Glutamatergic neuron (in vitro differentiated cells): Measurements from ENCODE around the gene NRF1. TPM values are rescaled to one million over a fixed set of nuclear protein-coding genes. Genes with fewer than 3 reads are reported as not detected.

Source experiments
- DNase-seq: peaks from one replicate; pipeline ENCODE4 v3.0.0; 2022
- H3K27ac Mint-ChIP-seq: one replicate; pipeline ENCODE4 v1.8.0; 2020; ENCODE audit warnings: mild to moderate bottlenecking, mixed read lengths, inconsistent platforms; ENCODE audit not compliant: unreplicated experiment
- H3K27me3 Mint-ChIP-seq: one replicate; pipeline ENCODE4 v1.8.0; 2020; ENCODE audit warnings: mild to moderate bottlenecking, moderate library complexity, mixed read lengths, inconsistent platforms; ENCODE audit not compliant: unreplicated experiment
- H3K36me3 Mint-ChIP-seq: one replicate; pipeline ENCODE4 v1.8.0; 2020; ENCODE audit warnings: mild to moderate bottlenecking, mixed read lengths, inconsistent platforms; ENCODE audit not compliant: unreplicated experiment
- H3K4me1 Mint-ChIP-seq: one replicate; pipeline ENCODE4 v1.8.0; 2020; ENCODE audit warnings: mild to moderate bottlenecking, low read depth, mixed read lengths, inconsistent platforms; ENCODE audit not compliant: unreplicated experiment
- H3K4me3 Mint-ChIP-seq: one replicate; pipeline ENCODE4 v1.8.0; 2020; ENCODE audit warnings: mild to moderate bottlenecking, mixed read lengths, inconsistent platforms; ENCODE audit not compliant: unreplicated experiment
- H3K9me3 Mint-ChIP-seq: one replicate; pipeline ENCODE4 v1.8.0; 2020; ENCODE audit warnings: mild to moderate bottlenecking, moderate library complexity, mixed read lengths, inconsistent platforms; ENCODE audit not compliant: unreplicated experiment
- CTCF ChIP-seq: fragments of 200-600 bp; sonication (generic); IDR thresholded peaks from one replicate; pipeline ENCODE4 v1.5.0; 2021; ENCODE audit not compliant: partially characterized antibody, unreplicated experiment
- total RNA-seq: library from RNA; stranded (reverse); fragmentation: NEBNext Ultra II Directional; extraction: Animal tissue kit (Norgen Biotek cat#: 25700); gene quantifications from one replicate; pipeline ENCODE4 v1.2.1, GENCODE V29; 2021; ENCODE audit not compliant: unreplicated experiment

The NRF1 gene
- total RNA-seq, 1 donor from 2014 or later = 16.4 TPM

- no peaks in the 10 kb centered on the region for H3K4me1 Mint-ChIP-seq
- H3K27me3 Mint-ChIP-seq = peaks cover 3% of the 10 kb centered on the region
- H3K9me3 Mint-ChIP-seq = peaks cover 4% of the 10 kb centered on the region
- no peak overlapping the region for H3K4me3 Mint-ChIP-seq
- no peak overlapping the region for H3K27ac Mint-ChIP-seq
- no peak for DNase-seq
- peaks cover 8% of the 10 kb centered on the region for H3K36me3 Mint-ChIP-seq
- TF ChIP-seq CTCF = no peak
Measured at GRCh38 chr7:129569811-129570215, 41.7 kb upstream of the NRF1 start.

GRCh38 chr7:129571201-129571600 is 40.3 kb upstream of the NRF1 start:
- Mint-ChIP-seq H3K27me3 (peaks cover 3% of the 10 kb centered on the region), H3K36me3 (peaks cover 8% of the 10 kb centered on the region), H3K9me3 (peaks cover 4% of the 10 kb centered on the region), H3K4me3 (no peak overlapping the region), H3K4me1 (no peaks in the 10 kb centered on the region), H3K27ac (no peak overlapping the region)
- DNase-seq = no peak
- TF ChIP-seq CTCF = no peak

GRCh38 chr7:129572205-129572604 is 39.3 kb upstream of the NRF1 start:
- Mint-ChIP-seq H3K4me1 (no peaks in the 10 kb centered on the region), H3K9me3 (peaks cover 4% of the 10 kb centered on the region), H3K4me3 (no peak overlapping the region), H3K27me3 (peaks cover 3% of the 10 kb centered on the region), H3K27ac (no peak overlapping the region), H3K36me3 (peaks cover 4% of the 10 kb centered on the region)
- no peak for TF ChIP-seq CTCF
- DNase-seq = no peak

GRCh38 chr7:129574487-129574886 is 37.0 kb upstream of the NRF1 start:
- peaks cover 4% of the 10 kb centered on the region for H3K9me3 Mint-ChIP-seq
- H3K4me3 Mint-ChIP-seq = no peak overlapping the region
- peaks cover 8% of the 10 kb centered on the region for H3K36me3 Mint-ChIP-seq
- H3K27me3 Mint-ChIP-seq = peaks cover 3% of the 10 kb centered on the region
- no peaks in the 10 kb centered on the region for H3K4me1 Mint-ChIP-seq
- no peak for DNase-seq
- TF ChIP-seq CTCF = no peak
- H3K27ac Mint-ChIP-seq = no peak overlapping the region

GRCh38 chr7:129575699-129576098 is 35.8 kb upstream of the NRF1 start:
- no peak overlapping the region for H3K4me3 Mint-ChIP-seq
- no peak for DNase-seq
- H3K4me1 Mint-ChIP-seq = no peaks in the 10 kb centered on the region

More at GRCh38 chr7:129575699-129576098, 35.8 kb upstream of the NRF1 start:
- H3K9me3 Mint-ChIP-seq = peaks cover 4% of the 10 kb centered on the region
- H3K27me3 Mint-ChIP-seq = peaks cover 3% of the 10 kb centered on the region
- no peak overlapping the region for H3K27ac Mint-ChIP-seq
- TF ChIP-seq CTCF = no peak
- H3K36me3 Mint-ChIP-seq = peaks cover 8% of the 10 kb centered on the region
